Measurements from ENCODE around the gene SP140L.
"Not testable (repeated sequence)": the region's sequence is repeated elsewhere in the genome, so short reads cannot be mapped to it uniquely, and the experiment has no call there.

SP140L gene

GRCh38 chr2:230422149-230422548, 95.2 kb downstream of the SP140L start:
- Histone ChIP-seq H3K36me3 (ENCODE audit: control insufficient read depth in 2 of 2, insufficient read depth in 2 of 2, low read length in 2 of 2) (peaks cover 0 to 3% of the 10 kb centered on the region in 2 donors), H3K4me1 (ENCODE audit: control insufficient read depth, insufficient read depth, low read length) (no peaks in the 10 kb centered on the region), H3K4me3 (ENCODE audit: low read length in 2 of 2) (no peak overlapping the region)

GRCh38 chr2:230423851-230424458, 97.0 kb downstream of the SP140L start:
- H3K4me3 ChIP-seq (ENCODE audit: low read length in 2 of 2): no peak overlapping the region
- H3K27ac ChIP-seq (ENCODE audit: low read length): no peak overlapping the region
- H3K36me3 ChIP-seq (ENCODE audit: control insufficient read depth in 2 of 2, insufficient read depth in 2 of 2, low read length in 2 of 2): peaks cover 0 to 3% of the 10 kb centered on the region in 2 donors
- no peaks in the 10 kb centered on the region for H3K27me3 ChIP-seq (ENCODE audit: control insufficient read depth in 1 of 2, insufficient read depth in 2 of 2, low read length in 2 of 2)
- no peaks in the 10 kb centered on the region for H3K9me3 ChIP-seq (ENCODE audit: control insufficient read depth in 2 of 2, low read length in 2 of 2)
- no peaks in the 10 kb centered on the region for H3K4me1 ChIP-seq (ENCODE audit: control insufficient read depth, insufficient read depth, low read length)
- no peak overlapping the region for H3K9ac ChIP-seq (ENCODE audit: low read length in 2 of 2)

More at GRCh38 chr2:230422149-230422548, 95.2 kb downstream of the SP140L start:
- Histone ChIP-seq H3K9ac (ENCODE audit: low read length in 2 of 2) (no peak overlapping the region), H3K27ac (ENCODE audit: low read length) (no peak overlapping the region), H3K27me3 (ENCODE audit: control insufficient read depth in 1 of 2, insufficient read depth in 2 of 2, low read length in 2 of 2) (no peaks in the 10 kb centered on the region), H3K9me3 (ENCODE audit: control insufficient read depth in 2 of 2, low read length in 2 of 2) (no peaks in the 10 kb centered on the region)

- no peaks in the 10 kb centered on the region for H3K9me3 ChIP-seq (ENCODE audit: control insufficient read depth in 2 of 2, low read length in 2 of 2)
- H3K4me1 ChIP-seq (ENCODE audit: control insufficient read depth, insufficient read depth, low read length): no peaks in the 10 kb centered on the region
Measured at GRCh38 chr2:230425377-230425776, 98.4 kb downstream of the SP140L start.

GRCh38 chr2:230429513-230429912, 102.5 kb downstream of the SP140L start:
- no peaks in the 10 kb centered on the region for H3K9me3 ChIP-seq (ENCODE audit: control insufficient read depth in 2 of 2, low read length in 2 of 2)
- H3K9ac ChIP-seq (ENCODE audit: low read length in 2 of 2): no peak overlapping the region
- no peak overlapping the region for H3K4me3 ChIP-seq (ENCODE audit: low read length in 2 of 2)
- H3K36me3 ChIP-seq (ENCODE audit: control insufficient read depth in 2 of 2, insufficient read depth in 2 of 2, low read length in 2 of 2): no peaks in the 10 kb centered on the region
- H3K27ac ChIP-seq (ENCODE audit: low read length): no peak overlapping the region
- H3K27me3 ChIP-seq (ENCODE audit: control insufficient read depth in 1 of 2, insufficient read depth in 2 of 2, low read length in 2 of 2): no peaks in the 10 kb centered on the region
- no peaks in the 10 kb centered on the region for H3K4me1 ChIP-seq (ENCODE audit: control insufficient read depth, insufficient read depth, low read length)

More at GRCh38 chr2:230425377-230425776, 98.4 kb downstream of the SP140L start:
- Histone ChIP-seq H3K27me3 (ENCODE audit: control insufficient read depth in 1 of 2, insufficient read depth in 2 of 2, low read length in 2 of 2) (no peaks in the 10 kb centered on the region), H3K36me3 (ENCODE audit: control insufficient read depth in 2 of 2, insufficient read depth in 2 of 2, low read length in 2 of 2) (peaks cover 0 to 3% of the 10 kb centered on the region in 2 donors), H3K27ac (ENCODE audit: low read length) (no peak overlapping the region), H3K4me3 (ENCODE audit: low read length in 2 of 2) (no peak overlapping the region), H3K9ac (ENCODE audit: low read length in 2 of 2) (no peak overlapping the region)

- Histone ChIP-seq H3K27me3 (ENCODE audit: control insufficient read depth in 1 of 2, insufficient read depth in 2 of 2, low read length in 2 of 2) (no peaks in the 10 kb centered on the region), H3K36me3 (ENCODE audit: control insufficient read depth in 2 of 2, insufficient read depth in 2 of 2, low read length in 2 of 2) (no peaks in the 10 kb centered on the region), H3K4me1 (ENCODE audit: control insufficient read depth, insufficient read depth, low read length) (no peaks in the 10 kb centered on the region), H3K9ac (ENCODE audit: low read length in 2 of 2) (no peak overlapping the region), H3K9me3 (ENCODE audit: control insufficient read depth in 2 of 2, low read length in 2 of 2) (no peaks in the 10 kb centered on the region), H3K27ac (ENCODE audit: low read length) (no peak overlapping the region), H3K4me3 (ENCODE audit: low read length in 2 of 2) (no peak overlapping the region)
Measured at GRCh38 chr2:230430957-230431910, 104.2 kb downstream of the SP140L start.

- no peaks in the 10 kb centered on the region for H3K36me3 ChIP-seq (ENCODE audit: control insufficient read depth in 2 of 2, insufficient read depth in 2 of 2, low read length in 2 of 2)
- H3K4me1 ChIP-seq (ENCODE audit: control insufficient read depth, insufficient read depth, low read length): no peaks in the 10 kb centered on the region
- H3K4me3 ChIP-seq (ENCODE audit: low read length in 2 of 2): no peak overlapping the region
- no peak overlapping the region for H3K9ac ChIP-seq (ENCODE audit: low read length in 2 of 2)
- no peaks in the 10 kb centered on the region for H3K9me3 ChIP-seq (ENCODE audit: control insufficient read depth in 2 of 2, low read length in 2 of 2)
- H3K27ac ChIP-seq (ENCODE audit: low read length): no peak overlapping the region
- no peaks in the 10 kb centered on the region for H3K27me3 ChIP-seq (ENCODE audit: control insufficient read depth in 1 of 2, insufficient read depth in 2 of 2, low read length in 2 of 2)
Measured at GRCh38 chr2:230434677-230435324, 107.8 kb downstream of the SP140L start.

- H3K9me3 ChIP-seq (ENCODE audit: control insufficient read depth in 2 of 2, low read length in 2 of 2): no peaks in the 10 kb centered on the region
- no peaks in the 10 kb centered on the region for H3K4me1 ChIP-seq (ENCODE audit: control insufficient read depth, insufficient read depth, low read length)
- H3K27me3 ChIP-seq (ENCODE audit: control insufficient read depth in 1 of 2, insufficient read depth in 2 of 2, low read length in 2 of 2): no peaks in the 10 kb centered on the region
- no peak overlapping the region for H3K9ac ChIP-seq (ENCODE audit: low read length in 2 of 2)
- no peaks in the 10 kb centered on the region for H3K36me3 ChIP-seq (ENCODE audit: control insufficient read depth in 2 of 2, insufficient read depth in 2 of 2, low read length in 2 of 2)
- H3K4me3 ChIP-seq (ENCODE audit: low read length in 2 of 2): no peak overlapping the region
- H3K27ac ChIP-seq (ENCODE audit: low read length): no peak overlapping the region
Measured at GRCh38 chr2:230435431-230435830, 108.4 kb downstream of the SP140L start.

GRCh38 chr2:230439121-230439520, 112.1 kb downstream of the SP140L start:
- H3K27me3 ChIP-seq (ENCODE audit: control insufficient read depth in 1 of 2, insufficient read depth in 2 of 2, low read length in 2 of 2); H3K9me3 ChIP-seq (ENCODE audit: control insufficient read depth in 2 of 2, low read length in 2 of 2); H3K4me3 ChIP-seq (ENCODE audit: low read length in 2 of 2); H3K9ac ChIP-seq (ENCODE audit: low read length in 2 of 2); H3K36me3 ChIP-seq (ENCODE audit: control insufficient read depth in 2 of 2, insufficient read depth in 2 of 2, low read length in 2 of 2); H3K27ac ChIP-seq (ENCODE audit: low read length); H3K4me1 ChIP-seq (ENCODE audit: control insufficient read depth, insufficient read depth, low read length): not testable (repeated sequence)

- Histone ChIP-seq H3K36me3 (ENCODE audit: control insufficient read depth in 2 of 2, insufficient read depth in 2 of 2, low read length in 2 of 2) (peaks cover 2 to 4% of the 10 kb centered on the region in 2 donors), H3K4me3 (ENCODE audit: low read length in 2 of 2) (no peak overlapping the region), H3K9ac (ENCODE audit: low read length in 2 of 2) (no peak overlapping the region), H3K27me3 (ENCODE audit: control insufficient read depth in 1 of 2, insufficient read depth in 2 of 2, low read length in 2 of 2) (no peaks in the 10 kb centered on the region), H3K9me3 (ENCODE audit: control insufficient read depth in 2 of 2, low read length in 2 of 2) (no peaks in the 10 kb centered on the region), H3K4me1 (ENCODE audit: control insufficient read depth, insufficient read depth, low read length) (no peaks in the 10 kb centered on the region), H3K27ac (ENCODE audit: low read length) (no peak overlapping the region)
Measured at GRCh38 chr2:230439590-230439989, 112.6 kb downstream of the SP140L start.

- Histone ChIP-seq H3K9me3 (ENCODE audit: control insufficient read depth in 2 of 2, low read length in 2 of 2) (no peaks in the 10 kb centered on the region), H3K4me1 (ENCODE audit: control insufficient read depth, insufficient read depth, low read length) (no peaks in the 10 kb centered on the region), H3K9ac (ENCODE audit: low read length in 2 of 2) (no peak overlapping the region), H3K36me3 (ENCODE audit: control insufficient read depth in 2 of 2, insufficient read depth in 2 of 2, low read length in 2 of 2) (peaks cover 3 to 11% of the 10 kb centered on the region in 2 donors), H3K4me3 (ENCODE audit: low read length in 2 of 2) (no peak overlapping the region), H3K27ac (ENCODE audit: low read length) (no peak overlapping the region), H3K27me3 (ENCODE audit: control insufficient read depth in 1 of 2, insufficient read depth in 2 of 2, low read length in 2 of 2) (no peaks in the 10 kb centered on the region)
Measured at GRCh38 chr2:230441227-230441897, 114.4 kb downstream of the SP140L start.

All from stomach smooth muscle (tissue), 2 donors.